GM12864 (cell line): ENCODE data around the gene RAD21L1.

ENCODE experiments used
- DNase-seq: peaks from one replicate; pipeline ENCODE4 v3.0.0-alpha.2; 2011; ENCODE audit warnings: low read depth
- H3K4me3 ChIP-seq: 2 replicates; pipeline ENCODE4 v1.5.1; 2011; ENCODE audit warnings: mild to moderate bottlenecking, low read depth, low read length, control low read depth
- TF ChIP-seq, protein P1 (sequence below): IDR thresholded peaks from 2 replicates; pipeline ENCODE4 v1.5.1; 2011; ENCODE audit warnings: low read depth, mild to moderate bottlenecking, moderate library complexity, low read length, control low read depth, inconsistent platforms; ENCODE audit errors: missing control alignments

The RAD21L1 gene

DNA sequence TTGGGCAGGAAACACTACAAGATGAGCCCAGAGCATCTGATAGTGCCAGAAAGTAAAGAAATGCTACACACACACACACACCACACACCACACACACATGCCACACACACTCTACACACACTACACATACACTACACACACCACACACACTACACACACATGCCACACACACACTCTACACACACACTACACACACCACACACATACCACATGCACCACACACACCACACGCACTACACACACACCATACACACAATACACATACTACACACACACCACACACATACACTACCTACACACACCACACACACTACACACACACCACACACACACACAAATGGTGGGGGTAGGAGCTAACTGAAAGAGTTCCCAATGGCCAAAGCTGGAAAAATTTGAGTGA lies 37.5 kb upstream of the RAD21L1 start:
- TF ChIP-seq, protein P1, sequence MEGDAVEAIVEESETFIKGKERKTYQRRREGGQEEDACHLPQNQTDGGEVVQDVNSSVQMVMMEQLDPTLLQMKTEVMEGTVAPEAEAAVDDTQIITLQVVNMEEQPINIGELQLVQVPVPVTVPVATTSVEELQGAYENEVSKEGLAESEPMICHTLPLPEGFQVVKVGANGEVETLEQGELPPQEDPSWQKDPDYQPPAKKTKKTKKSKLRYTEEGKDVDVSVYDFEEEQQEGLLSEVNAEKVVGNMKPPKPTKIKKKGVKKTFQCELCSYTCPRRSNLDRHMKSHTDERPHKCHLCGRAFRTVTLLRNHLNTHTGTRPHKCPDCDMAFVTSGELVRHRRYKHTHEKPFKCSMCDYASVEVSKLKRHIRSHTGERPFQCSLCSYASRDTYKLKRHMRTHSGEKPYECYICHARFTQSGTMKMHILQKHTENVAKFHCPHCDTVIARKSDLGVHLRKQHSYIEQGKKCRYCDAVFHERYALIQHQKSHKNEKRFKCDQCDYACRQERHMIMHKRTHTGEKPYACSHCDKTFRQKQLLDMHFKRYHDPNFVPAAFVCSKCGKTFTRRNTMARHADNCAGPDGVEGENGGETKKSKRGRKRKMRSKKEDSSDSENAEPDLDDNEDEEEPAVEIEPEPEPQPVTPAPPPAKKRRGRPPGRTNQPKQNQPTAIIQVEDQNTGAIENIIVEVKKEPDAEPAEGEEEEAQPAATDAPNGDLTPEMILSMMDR: no peak
- DNase-seq: no peak
- H3K4me3 ChIP-seq: no peak overlapping the region

DNA sequence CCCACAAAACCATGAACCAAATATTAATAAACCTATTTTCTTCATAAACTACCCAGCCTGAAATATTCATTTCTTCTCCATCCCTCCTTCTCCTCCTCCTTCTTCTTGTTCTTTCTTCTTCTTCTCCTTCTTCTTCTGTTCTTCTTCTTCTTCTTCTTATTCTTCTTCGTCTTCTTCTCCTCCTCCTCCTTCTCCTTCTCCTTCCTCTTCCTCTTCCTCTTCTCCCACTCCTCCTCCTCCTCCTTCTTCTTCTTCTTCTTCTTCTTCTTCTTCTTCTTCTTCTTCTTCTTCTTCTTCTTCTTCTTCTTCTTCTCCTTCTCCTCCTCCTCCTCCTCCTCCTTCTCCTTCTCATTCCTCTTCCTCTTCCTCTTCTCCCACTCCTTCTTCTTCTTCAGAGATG lies 36.0 kb upstream of the RAD21L1 start:
- TF ChIP-seq, protein P1: no peak
- no peak overlapping the region for H3K4me3 ChIP-seq

DNA sequence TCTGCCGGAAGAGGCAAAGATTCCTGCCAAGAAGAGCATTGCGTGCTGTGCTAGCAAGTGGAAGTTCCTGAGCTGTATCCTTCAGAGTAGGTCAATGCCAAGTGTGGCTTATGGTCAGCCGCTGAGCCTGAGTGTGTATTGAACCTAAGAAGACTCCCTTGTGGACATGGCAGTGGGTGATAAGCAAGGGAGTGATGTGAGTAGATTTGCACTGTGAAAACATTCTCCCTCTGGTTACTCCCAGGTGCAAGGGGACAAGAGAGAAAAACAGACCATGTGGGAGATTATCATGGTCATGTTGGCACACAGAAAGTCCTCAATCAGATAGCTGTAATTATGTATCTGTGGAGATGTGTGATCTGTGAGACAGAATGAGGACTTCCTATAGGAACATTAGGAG lies 35.0 kb upstream of the RAD21L1 start:
- TF ChIP-seq, protein P1: no peak
- no peak for DNase-seq
- H3K4me3 ChIP-seq: no peak overlapping the region

More for the DNA sequence above, 36.0 kb upstream of the RAD21L1 start:
- DNase-seq: no peak

- no peak for DNase-seq
- H3K4me3 ChIP-seq: no peak overlapping the region
- TF ChIP-seq, protein P1: no peak
Observed at GRCh38 chr20:1191299-1191698, 34.5 kb upstream of the RAD21L1 start.

GRCh38 chr20:1195226-1195625 lies 30.6 kb upstream of the RAD21L1 start:
- no peak for DNase-seq
- TF ChIP-seq, protein P1: no peak

DNA sequence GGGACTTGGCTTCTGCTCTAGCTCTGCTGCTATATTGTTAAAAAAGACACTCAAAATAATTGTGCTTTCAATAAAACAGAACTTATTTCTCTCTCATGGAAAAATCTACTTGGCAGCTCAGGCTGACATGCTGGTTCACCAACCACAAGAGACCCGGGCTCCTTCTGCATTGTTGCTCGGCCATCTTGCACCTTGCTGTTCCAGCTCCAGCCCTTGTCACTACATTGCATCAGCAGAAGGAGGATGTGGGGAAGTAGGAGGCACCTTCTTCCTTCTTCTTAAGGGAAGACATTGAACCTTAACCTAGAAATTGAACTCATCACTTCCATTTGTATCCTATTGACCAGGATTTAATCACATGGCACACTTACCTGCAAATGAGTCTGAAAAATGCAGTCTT lies 29.2 kb upstream of the RAD21L1 start:
- no peak overlapping the region for H3K4me3 ChIP-seq
- DNase-seq: no peak
- TF ChIP-seq, protein P1: no peak

More at GRCh38 chr20:1195226-1195625, 30.6 kb upstream of the RAD21L1 start:
- no peak overlapping the region for H3K4me3 ChIP-seq

DNA sequence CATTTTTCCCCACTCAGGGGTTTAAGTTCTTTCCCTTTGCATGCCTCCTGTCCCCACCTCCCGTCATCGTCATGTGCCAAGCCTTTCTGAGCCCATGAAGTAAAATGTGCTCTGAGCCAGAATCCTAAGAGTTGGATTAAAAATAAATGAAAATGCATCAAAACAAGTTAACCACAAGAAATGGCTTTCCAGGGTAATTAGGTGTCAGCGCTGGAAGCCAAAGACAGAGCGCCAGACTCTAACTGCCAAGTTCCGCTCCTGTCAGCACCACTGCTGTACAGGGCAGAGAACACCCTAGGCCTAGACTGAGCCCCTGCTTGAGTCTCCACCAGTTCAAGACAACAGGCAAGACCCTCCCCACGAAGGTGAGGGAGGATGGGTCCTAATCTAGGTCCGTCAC lies 28.0 kb upstream of the RAD21L1 start:
- H3K4me3 ChIP-seq: no peak overlapping the region
- TF ChIP-seq, protein P1: no peak

More for the DNA sequence above, 28.0 kb upstream of the RAD21L1 start:
- no peak for DNase-seq
